RCC 7860 (cell line): Measurements from ENCODE around the gene PRKCD.
A peak's percentile ranks its signal among the peaks of the same experiment; 100 is the strongest.

Experiments
- DNase-seq: peaks from one replicate; pipeline ENCODE4 v3.0.0-alpha.2; 2015; ENCODE audit warnings: low spot score
- FAIRE-seq: peaks from 2 replicates; lab custom pipeline; 2012; peaks lifted over from hg19 to GRCh38; lab: Jason Lieb, UNC

Gene PRKCD

DNA sequence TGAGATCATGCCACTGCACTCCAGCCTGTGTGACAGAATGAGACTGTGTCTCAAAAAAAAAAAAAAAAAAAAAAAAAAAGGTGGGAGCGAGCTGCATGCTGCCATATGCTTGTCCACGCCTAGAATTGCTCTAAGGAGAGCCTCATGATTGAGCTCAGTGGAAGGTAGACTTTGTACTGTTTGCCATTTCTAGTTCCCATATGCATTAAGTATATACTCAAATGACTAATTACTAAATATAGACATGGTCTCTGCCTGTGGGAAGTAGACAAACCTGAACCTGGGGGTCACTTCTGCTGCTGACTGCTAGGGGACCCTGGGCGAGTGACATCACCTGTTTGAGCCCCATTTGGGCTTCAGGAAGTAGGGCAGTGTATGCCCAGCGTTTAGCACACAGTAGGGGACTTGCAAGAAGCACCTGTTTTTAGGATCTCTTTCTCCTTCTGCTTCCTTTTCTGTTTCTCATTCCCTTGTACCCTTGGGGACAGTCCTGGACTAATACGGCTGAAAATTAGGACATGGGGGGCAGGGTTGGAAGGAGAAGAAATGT, 27.2 kb downstream of the PRKCD start:
- FAIRE-seq (no peak), DNase-seq (no peak)

DNA sequence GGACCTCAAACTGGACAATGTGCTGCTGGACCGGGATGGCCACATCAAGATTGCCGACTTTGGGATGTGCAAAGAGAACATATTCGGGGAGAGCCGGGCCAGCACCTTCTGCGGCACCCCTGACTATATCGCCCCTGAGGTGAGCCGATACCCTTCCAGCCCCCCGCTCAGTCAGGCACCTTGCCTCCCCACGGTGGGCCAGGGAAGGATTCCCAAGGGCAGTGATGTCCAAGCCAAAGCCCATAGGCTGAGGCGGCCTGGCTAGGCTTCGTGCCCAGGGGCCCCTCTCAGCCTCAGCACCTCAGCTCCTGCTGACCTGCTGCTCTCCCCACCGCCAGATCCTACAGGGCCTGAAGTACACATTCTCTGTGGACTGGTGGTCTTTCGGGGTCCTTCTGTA, 27.7 kb downstream of the PRKCD start:
- DNase-seq (no peak), FAIRE-seq (no peak)

GRCh38 chr3:53189276-53189675, 28.3 kb downstream of the PRKCD start:
- DNase-seq (no peak), FAIRE-seq (no peak)

- FAIRE-seq, result no peak
- DNase-seq, result no peak
Measured at GRCh38 chr3:53190659-53191058, 29.6 kb downstream of the PRKCD start.

DNA sequence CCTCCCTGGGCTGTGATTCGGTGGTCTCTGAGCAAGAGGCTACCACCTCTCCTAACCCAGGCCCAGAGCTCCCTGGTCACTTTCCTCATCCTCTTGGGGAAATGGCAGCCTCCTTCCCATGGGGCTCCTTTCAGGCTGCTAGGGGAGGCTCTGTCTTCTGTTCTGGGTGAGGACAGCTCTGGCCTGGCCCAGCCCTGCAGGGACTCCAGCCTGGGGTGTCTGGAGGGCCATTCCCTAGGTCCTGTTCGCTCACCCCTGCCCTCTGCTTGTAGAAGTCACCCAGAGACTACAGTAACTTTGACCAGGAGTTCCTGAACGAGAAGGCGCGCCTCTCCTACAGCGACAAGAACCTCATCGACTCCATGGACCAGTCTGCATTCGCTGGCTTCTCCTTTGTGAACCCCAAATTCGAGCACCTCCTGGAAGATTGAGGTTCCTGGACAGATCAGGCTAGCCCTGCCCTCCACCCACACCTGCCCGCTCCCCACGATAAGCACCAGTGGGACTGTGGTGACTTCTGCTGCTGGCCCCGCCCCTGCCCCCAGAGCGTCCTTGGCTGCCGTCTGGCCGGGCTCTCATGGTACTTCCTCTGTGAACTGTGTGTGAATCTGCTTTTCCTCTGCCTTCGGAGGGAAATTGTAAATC, 30.9 kb downstream of the PRKCD start:
- no peak for DNase-seq
- no peak for FAIRE-seq

GRCh38 chr3:53192608-53193007, 31.6 kb downstream of the PRKCD start:
- DNase-seq (no peak), FAIRE-seq (no peak)

DNA sequence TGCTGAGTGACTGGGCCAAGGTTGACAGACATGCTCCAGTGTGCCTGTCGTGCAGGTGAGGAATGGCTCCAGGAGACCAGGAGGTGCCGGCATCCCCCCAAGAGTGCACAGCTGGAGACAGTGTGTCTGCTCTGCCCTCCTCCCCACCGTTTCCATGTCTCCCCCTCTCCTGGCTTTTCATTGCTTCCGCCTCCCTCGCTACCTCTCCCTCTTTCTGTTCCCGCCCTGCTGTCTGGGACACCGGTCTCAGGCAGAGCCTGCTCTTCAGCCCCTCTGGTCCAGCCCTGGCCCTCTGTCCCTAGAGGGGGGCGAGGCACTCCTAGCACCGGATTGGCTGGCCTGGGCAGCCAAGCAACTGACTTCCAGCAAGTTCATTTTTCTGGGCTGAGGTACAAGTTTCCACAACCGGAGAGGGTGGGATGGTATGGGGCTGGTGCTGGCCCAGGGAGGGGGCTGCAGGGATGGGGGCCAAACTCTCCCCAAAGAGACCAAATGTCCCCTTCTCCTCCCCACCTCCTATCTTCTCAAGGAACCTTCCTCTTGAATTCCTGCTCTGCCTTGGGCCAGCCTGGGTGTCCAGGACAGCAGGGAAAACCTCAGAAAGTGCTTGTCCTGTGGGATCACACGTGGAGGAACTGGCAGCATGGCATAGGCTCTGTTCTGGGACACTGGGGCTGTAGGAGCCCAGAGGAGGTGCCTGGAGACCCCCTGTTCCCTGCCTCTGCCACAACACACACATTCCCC, 32.6 kb downstream of the PRKCD start:
- DNase-seq, result no peak
- no peak for FAIRE-seq

DNA sequence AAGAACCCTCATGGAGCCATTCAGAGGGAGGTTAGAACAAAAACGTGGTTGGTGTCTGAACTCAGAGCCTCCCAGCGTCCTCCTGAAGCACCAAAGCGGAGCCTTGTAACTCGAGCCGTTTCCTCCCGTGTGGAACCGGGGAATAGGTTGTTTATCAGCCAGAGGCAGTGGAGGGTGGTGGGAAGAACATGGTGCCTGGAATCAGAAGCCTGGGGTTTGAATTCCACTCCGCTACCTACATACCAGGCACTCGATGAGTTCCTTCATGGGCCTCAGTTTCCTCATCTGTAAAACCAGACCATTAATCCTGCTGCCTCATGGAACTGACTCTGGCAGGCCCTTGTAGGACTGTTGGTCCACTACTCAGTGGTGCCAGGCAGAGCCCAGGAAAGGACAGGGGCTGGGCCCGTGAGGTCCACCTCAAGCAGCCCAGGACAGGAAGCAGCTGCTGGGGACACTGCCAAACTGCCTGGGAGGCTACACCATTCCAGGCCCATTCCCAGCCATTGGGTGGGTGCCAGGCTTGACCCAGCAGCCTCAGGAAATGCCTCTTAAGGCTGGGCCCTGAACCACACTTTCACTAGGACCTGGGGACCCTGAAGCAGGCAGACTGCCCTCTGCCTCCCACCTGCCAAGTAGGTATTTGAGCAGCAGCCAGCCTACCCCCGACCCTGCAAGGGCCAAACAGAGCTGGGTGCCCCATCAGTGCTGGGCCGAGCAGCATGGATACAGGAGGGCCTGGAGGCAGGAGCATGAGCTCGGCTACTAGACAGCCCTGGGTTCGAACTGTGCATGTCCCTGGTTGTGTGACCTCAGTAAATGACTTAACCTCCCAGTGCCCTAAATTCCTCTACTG, 33.4 kb downstream of the PRKCD start:
- DNase-seq, result no peak
- no peak for FAIRE-seq

DNA sequence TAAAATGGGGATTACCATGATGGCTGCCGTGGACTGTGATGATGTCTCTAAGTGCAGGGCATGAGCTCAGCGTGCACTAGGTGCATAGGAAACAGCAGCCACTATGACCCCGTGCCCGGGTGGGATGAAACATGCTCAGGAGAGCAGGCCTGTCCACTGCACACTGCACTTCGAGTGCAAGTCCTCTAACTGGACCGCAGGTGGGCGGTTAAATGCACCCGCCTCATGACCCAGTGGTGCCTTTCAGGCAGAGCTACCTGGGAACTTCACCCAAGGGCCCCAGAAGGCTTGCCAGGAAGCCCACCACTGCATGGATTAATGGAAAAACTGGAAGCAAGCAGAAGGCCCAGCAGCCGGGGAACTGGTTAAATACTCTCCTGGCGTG, 34.0 kb downstream of the PRKCD start:
- FAIRE-seq (no peak), DNase-seq (no peak)

DNA sequence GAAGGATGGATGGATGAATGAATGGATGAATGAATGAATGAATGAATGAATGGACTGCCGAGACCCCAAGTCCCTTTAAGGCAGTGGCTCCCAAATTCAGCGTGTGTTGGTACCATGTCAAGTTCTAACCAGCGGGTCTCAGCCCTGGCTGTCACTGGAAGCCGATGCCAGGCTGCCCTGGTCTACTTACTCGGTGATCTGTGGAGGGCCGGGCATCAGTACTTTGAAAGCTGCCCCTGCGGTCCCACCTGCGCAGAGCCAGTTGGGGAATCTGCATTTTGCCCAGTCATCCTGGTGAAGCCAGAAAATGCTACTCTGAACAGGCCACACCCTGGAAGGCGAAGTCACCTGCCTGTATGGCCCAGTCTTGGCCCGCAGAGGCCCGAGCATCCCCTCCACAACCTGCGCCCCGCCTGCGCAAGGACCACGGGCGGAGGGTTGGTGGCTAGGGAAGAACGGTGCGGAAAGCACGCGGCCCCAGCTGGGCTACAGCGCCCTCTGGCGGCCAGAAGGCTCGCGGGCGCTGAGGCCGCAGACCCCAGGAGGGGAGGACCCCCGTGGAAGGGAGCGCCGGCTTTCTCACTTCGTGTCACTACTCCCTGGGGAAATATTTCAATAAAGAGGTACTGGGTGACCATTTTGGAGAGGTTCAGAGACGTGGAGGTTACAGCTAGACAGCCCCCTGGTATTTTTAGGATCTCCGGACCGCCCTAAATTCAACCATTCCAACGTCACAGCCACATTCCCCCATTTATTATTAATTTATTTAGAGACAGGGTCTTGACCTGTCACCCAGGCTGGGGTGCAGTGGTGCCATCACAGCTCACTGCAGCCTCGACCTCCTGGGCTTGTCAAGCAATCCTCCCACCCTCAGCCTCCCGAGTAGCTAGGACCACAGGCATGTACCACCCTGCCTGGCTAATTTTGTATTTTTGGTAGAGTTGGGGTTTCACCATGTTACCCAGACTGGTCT, 34.9 kb downstream of the PRKCD start:
- no peak for DNase-seq
- no peak for FAIRE-seq

- DNase-seq (peak; percentile 23), FAIRE-seq (no peak)
Measured at GRCh38 chr3:53196575-53197407, 35.8 kb downstream of the PRKCD start.

DNA sequence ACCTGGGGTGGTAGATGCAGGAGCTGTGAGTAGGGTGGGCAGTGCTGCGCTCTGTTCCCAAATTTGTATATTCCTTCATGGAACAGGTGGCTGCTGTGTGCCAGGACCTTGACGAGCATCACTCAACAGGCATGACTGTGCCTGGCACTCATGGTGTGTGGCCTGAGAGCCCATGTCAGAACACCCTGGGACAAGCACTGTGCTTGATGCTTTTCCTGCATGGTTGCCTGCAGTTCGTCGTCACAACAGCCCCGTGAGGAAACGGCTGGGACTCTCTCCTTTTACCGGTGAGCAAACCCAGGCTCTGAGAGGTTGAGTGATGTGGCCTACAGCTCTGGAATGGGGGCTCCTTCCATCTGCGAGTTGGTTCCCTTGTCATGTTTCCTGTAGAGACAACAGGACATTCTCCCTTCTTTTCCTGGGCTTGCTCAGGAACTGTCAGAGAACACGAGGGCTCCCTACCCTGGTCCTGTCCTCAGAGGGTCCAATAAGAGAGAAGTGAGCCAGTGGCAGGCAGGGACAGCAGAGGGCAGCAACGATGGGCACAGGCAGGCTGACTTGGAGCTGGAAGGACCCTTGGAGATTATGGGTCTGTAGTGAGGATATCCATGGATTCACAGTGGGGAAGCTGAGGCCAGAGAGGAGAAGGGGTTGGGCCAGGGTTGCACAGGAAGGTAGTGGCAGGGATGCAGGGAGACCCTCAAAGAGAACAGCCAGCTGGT, 37.4 kb downstream of the PRKCD start:
- no peak for FAIRE-seq

GRCh38 chr3:53198996-53199395, 38.0 kb downstream of the PRKCD start:
- FAIRE-seq, result no peak

More for the DNA sequence above, 37.4 kb downstream of the PRKCD start:
- no peak for DNase-seq

GRCh38 chr3:53199834-53200233, 38.8 kb downstream of the PRKCD start:
- DNase-seq, result no peak
- no peak for FAIRE-seq

More at GRCh38 chr3:53198996-53199395, 38.0 kb downstream of the PRKCD start:
- DNase-seq, result no peak

GRCh38 chr3:53200501-53201498, 39.8 kb downstream of the PRKCD start:
- DNase-seq (no peak), FAIRE-seq (no peak)

DNA sequence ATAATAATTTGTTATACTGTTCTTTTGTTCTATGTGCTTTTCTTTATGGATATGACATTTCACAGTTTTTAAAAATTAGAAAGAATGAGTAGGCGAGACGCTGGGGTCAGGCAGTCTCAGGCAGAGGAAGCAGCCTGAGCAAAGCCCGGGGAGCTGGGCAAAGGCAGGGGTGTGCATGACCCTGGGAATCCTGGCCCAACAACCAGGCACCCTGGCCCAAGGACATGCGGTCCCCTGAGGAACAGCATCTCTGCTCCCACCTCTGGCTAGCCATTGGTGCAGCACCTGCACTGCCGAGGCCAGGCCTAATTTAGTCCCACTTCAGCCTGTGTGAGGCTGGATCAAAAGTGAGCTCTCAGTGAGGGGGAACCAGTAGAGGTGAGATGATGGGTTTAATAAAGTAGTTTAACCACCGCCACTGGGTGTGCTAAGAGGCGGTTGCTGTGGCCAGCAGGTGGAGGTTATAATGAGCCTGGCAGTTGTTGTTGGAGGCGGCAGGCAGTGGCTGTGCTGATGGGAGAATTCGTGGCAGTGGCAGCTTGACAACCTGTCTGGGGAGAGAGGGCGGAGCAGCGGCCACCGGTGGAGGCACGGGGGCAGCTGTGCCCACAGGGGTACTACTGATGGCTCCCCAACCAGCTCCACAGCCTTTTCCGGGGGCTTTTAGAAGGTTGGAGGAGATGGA, 41.5 kb downstream of the PRKCD start:
- DNase-seq (no peak), FAIRE-seq (no peak)
